NCI-H2081 treated with DMSO at 0.1 percent for 48 hours (cell line): ENCODE results near the gene MTMR10.

Experiments used
- DNase-seq: peaks from one replicate; lab custom pipeline; 2025; lab: John Stamatoyannopoulos, UW

Gene MTMR10

GRCh38 chr15:30991255-30992235 lies at the start of gene MTMR10:
Gene MTMR10, minus strand, starts transcription at chr15:30991628. Its CDS starts 122 bp downstream, at chr15:30991506.
- DNase-seq = no peak

GRCh38 chr15:31040611-31041010 lies 49.2 kb upstream of the MTMR10 start:
- no peak for DNase-seq

GRCh38 chr15:31039961-31040360 lies 48.5 kb upstream of the MTMR10 start:
- no peak for DNase-seq

- no peak for DNase-seq
Measured at GRCh38 chr15:31037731-31038477, 46.5 kb upstream of the MTMR10 start.

- DNase-seq = no peak
Measured at GRCh38 chr15:31036783-31037182, 45.4 kb upstream of the MTMR10 start.

GRCh38 chr15:31035610-31036009 lies 44.2 kb upstream of the MTMR10 start:
- DNase-seq = no peak

- no peak for DNase-seq
Measured at GRCh38 chr15:31034152-31034551, 42.7 kb upstream of the MTMR10 start.

- DNase-seq = no peak
Measured at GRCh38 chr15:31032961-31033371, 41.5 kb upstream of the MTMR10 start.

- no peak for DNase-seq
Measured at GRCh38 chr15:31031471-31032067, 40.1 kb upstream of the MTMR10 start.

GRCh38 chr15:31027910-31028578 lies 36.6 kb upstream of the MTMR10 start:
- no peak for DNase-seq

GRCh38 chr15:31025996-31026395 lies 34.6 kb upstream of the MTMR10 start:
- DNase-seq = no peak

- DNase-seq = no peak
Measured at GRCh38 chr15:31024979-31025378, 33.6 kb upstream of the MTMR10 start.

- no peak for DNase-seq
Measured at GRCh38 chr15:31024330-31024729, 32.9 kb upstream of the MTMR10 start.

GRCh38 chr15:31023841-31024240 lies 32.4 kb upstream of the MTMR10 start:
- DNase-seq = no peak

GRCh38 chr15:31021067-31021665 lies 29.7 kb upstream of the MTMR10 start:
- no peak for DNase-seq

- DNase-seq = no peak
Measured at GRCh38 chr15:31020542-31020941, 29.1 kb upstream of the MTMR10 start.

GRCh38 chr15:31019986-31020385 lies 28.6 kb upstream of the MTMR10 start:
- DNase-seq = no peak

GRCh38 chr15:31017311-31017710 lies 25.9 kb upstream of the MTMR10 start:
- DNase-seq = no peak

GRCh38 chr15:31016446-31016915 lies 25.1 kb upstream of the MTMR10 start:
- DNase-seq = no peak

GRCh38 chr15:31014608-31014925 lies 23.1 kb upstream of the MTMR10 start:
- DNase-seq = no peak

GRCh38 chr15:31013863-31014607 lies 22.6 kb upstream of the MTMR10 start:
- no peak for DNase-seq
